GM21723 (cell line): ENCODE results near the gene TMEM51.

Source experiments
- ATAC-seq: cut with Tn5 transposase; IDR thresholded peaks from one replicate; pipeline ENCODE4 v1.9.1; 2021; ENCODE audit warnings: mild to moderate bottlenecking, moderate library complexity; ENCODE audit not compliant: unreplicated experiment

TMEM51 gene

GRCh38 chr1:15242766-15243165, 89.2 kb downstream of the TMEM51 start:
- no peak for ATAC-seq

DNA sequence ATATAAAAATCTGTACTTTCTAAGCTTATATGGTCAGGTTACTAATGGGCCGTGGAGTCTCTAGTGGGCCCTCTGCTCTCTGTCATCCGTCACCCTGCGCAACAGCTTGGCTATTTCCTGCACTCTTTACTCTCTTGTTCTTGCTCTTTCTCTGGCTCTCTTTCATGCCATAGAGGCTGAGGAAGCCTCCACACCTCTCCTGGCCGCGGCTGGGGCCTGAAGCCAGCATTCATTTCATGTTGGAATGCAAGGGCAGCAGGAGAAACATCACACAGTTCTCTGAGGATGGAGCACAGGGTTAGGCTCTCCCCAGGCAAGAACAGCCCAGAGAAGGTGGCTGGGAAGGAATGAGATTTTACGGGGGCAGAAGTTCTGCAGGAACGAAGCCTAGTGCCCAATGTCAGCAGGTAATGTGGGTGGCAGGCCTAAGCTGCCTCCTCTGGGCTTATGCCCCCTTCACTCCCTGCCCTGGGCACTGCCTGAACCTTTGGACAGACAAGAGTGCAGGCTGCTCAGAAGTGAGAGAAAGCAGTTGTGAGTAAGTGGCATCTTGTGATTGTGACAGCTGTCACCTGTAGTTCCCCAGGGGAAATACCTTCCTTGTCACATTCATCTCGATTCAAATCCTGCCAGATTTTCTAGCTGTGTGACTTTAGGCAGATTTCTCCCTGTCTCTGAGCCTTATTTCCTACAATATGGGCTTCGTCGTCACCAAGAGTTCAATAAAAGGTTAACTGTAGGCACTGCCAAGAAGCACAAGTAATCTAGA, 89.9 kb downstream of the TMEM51 start:
- no peak for ATAC-seq

DNA sequence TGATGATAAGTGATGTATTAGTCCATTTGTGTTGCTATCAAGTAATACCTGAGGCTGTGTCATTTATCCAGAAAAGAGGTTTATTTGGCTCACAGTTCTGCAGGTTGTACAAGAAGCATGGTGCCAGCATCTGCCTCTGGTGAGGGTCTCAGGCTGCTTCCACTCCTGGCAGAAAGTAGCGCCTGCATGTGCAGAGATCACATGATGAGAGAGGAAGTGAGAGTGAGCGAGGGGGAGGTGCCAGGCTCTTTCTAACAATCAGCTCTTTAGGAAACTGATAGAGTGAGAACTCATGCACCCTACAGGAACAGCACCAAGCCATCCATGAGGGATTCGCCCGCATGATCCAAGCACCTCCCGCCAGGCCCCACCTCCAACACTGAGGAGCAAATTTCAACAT, 91.3 kb downstream of the TMEM51 start:
- no peak for ATAC-seq

- no peak for ATAC-seq
Measured at GRCh38 chr1:15245593-15246360, 92.2 kb downstream of the TMEM51 start.

DNA sequence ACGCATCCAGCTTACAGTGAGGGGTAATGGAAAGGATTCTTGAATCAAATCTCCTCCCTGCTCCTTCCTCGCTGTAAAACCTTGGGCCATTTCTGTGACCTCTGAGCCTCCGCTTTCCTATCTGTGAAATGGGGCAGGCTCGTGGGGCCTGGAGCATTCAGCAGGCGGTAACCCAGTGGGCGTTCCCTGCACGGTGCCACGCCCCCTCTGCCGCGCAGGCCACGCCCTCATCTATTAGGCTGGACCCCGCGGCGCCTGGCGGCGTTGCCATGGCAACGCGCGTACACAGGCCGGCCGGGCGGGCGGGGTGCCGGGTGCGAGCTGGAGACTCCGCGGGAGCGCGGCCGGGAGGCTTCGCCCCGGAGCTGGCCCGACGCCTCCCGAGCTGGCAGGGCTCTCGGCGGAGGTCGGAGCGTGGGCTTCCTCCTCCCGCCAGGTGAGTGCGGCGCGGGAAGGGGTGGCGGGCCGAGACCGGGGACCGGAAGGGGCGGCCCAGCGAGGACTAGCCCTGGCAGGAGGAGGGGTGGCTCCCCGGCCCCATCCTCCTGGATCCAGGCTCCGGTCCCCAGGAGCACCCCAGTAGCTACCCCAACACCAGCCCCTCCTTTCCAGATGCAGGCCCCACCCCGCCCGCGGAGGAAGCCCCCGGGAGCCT, 93.5 kb downstream of the TMEM51 start, which contains the start of gene FHAD1:
Gene FHAD1, plus strand, starts transcription at position 264 of the 655 bp plus-strand sequence. CDS start 4,562 bp downstream, outside the sequence.
- no peak for ATAC-seq

- no peak for ATAC-seq
Measured at GRCh38 chr1:15248216-15248615, 94.7 kb downstream of the TMEM51 start.

- no peak for ATAC-seq
Measured at GRCh38 chr1:15249081-15249480, 95.5 kb downstream of the TMEM51 start.

DNA sequence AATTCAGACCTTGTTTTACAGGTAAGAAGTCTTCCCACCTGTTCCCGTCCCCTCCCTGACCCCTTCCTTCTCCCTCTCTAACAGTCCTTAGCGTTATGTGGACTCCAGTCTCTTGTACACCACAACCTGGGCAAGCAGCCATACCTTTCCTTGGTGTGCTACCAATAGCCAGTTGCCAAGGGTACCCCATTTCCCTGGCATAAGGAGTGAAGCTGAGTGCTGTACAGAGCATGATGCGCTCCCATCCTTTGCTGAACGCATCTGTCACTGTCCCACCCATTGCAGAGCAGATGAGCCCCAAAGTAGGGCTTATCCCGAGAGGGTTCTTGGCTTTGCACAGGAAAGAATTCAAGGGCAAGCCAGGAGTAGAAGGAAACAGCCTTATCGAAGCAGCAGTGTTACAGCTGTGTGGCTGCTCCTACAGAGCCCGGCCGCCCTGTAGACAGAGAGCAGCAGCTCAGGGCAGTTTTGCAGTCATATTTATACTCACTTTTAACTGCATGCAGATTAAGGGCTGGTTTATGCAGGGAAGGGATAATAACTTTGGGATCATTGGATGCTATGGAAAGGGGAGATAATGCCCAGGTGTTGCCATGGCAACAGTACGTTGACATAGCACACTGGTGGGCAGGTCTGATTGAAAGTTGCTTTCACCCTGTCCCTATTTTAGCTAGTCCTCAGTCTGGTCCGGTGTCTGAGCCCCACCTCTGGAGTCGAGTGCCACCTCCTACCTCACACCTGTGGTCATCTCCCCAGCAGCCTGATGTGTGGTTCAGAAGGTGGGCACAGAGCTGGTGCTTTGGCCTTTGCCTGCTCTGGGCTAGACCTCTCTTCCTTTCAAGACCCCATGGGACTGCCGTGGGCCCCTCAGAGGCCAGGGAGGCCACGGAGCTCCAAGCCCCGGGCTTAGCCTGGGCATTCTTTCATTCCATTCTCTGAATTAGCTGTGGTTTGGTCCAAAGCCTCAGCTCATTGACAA, 98.6 kb downstream of the TMEM51 start:
- ATAC-seq, result no peak

GRCh38 chr1:15254559-15254958, 101.0 kb downstream of the TMEM51 start:
- ATAC-seq, result no peak

DNA sequence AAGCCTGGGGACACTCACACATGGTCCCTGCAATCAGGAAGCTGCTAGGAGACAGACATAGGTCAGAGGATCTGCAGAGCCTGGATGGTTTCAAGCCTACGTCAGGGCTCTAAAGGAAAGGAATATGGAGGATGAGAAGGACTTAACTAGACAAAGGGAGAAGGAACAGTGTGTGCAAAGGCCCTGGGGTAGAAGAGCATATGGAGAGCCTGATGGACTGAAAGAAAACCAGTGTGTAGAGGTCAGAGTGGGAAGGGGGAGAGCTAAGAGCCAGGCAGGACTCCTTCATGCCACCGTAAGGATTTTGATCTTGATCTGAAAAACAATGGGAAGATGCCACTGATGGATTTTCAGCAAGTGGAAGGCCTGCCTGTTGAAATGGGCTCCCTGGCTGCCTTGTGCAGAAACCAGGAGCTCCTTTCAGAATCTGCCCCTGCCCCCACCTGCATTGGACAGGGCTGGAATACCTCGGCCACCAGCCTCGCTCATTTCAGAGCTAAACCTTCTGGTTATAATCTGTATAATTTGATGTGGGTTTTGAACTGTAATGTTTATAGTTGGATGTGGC, 102.1 kb downstream of the TMEM51 start:
- no peak for ATAC-seq

GRCh38 chr1:15256584-15256983, 103.0 kb downstream of the TMEM51 start:
- no peak for ATAC-seq

DNA sequence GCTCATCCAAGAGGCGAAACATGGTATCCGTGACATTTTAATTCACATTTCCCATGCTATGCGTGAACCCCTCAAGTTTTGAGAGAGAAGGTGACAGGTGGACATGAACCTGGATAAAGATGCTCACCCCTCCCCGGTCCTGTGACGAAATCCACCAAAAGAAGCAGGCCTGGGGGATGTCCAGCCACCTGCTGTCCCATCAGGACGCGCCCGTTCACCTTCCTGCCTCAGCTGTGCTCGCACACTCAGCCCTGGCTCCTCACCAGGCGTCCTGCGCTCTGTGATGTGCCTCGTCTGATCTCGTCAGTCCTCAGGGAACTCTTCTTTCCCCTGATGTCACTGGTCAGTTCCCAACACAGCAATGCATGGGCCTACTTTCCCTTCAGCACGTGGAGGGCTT, 103.8 kb downstream of the TMEM51 start:
- ATAC-seq, result no peak

DNA sequence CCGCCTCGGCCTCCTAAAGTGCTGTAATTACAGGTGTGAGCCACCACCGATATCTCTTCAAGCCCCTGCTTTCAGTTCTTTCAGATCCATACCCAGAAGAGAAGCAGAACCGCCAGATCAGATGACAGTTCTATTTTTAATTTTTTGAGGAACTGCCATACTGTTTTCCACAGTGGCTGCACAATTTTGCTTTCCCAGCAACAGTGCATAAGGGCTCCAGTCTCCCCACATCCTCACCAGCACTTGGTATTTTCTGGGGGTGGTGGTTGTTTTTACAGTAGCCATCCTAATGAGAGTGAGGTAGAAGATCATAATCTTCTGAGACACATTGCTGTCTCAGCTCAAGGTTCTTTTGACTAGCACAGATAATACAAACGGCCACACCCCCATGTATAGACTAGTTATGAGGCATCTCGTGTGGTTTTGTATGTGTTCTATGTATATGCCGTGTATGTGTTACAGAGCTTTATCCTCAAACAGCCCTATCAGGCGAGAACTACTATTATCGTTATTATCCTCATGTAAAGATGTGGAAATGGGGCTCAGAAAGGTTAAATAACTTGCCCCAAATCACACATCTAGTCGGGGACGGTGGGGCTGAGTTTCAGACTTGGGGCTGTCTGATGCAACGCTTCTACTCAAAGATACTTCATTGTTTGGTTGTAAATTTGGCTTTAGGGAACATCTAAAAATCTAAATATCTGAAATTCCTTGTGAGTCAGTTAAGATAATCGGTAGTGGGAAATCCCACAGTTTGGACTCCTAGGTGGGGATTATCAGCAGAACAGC, 105.5 kb downstream of the TMEM51 start:
- ATAC-seq, result no peak

- no peak for ATAC-seq
Measured at GRCh38 chr1:15259622-15260007, 106.1 kb downstream of the TMEM51 start.

DNA sequence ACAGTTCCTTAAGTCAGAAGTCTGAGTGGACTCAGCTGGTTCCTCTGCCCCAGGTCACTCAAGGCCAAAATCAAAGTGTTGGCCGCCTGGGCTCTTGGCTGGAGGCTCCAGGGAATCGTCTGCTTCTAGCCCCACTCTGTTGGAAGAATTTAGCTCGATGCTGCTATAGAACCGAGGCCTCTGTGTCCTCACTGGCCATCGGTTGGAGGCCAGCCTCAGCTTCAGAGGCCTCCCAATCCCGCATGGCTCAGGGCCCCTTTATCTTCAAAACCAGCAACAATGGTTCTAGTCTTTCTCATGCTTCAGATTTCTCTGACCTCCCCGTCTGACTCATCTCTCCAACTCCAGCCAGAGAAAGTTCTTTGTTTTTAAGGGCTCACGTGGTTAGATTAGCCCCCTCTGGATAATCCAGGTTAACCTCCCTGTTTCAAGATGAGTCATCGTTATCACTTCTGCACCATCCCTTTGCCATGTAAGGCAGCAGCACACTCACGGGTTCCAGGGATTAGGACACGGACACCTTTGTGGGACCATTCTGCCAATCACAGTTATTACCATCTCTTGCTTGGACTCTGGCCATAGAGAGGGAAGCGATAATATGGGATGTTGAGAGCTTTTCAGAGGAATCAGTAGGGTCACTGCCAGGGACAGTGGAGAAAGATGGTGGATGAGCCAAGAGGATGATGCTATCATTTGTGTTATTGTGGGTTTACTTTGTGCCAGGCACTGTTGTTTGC, 107.0 kb downstream of the TMEM51 start:
- ATAC-seq, result no peak

DNA sequence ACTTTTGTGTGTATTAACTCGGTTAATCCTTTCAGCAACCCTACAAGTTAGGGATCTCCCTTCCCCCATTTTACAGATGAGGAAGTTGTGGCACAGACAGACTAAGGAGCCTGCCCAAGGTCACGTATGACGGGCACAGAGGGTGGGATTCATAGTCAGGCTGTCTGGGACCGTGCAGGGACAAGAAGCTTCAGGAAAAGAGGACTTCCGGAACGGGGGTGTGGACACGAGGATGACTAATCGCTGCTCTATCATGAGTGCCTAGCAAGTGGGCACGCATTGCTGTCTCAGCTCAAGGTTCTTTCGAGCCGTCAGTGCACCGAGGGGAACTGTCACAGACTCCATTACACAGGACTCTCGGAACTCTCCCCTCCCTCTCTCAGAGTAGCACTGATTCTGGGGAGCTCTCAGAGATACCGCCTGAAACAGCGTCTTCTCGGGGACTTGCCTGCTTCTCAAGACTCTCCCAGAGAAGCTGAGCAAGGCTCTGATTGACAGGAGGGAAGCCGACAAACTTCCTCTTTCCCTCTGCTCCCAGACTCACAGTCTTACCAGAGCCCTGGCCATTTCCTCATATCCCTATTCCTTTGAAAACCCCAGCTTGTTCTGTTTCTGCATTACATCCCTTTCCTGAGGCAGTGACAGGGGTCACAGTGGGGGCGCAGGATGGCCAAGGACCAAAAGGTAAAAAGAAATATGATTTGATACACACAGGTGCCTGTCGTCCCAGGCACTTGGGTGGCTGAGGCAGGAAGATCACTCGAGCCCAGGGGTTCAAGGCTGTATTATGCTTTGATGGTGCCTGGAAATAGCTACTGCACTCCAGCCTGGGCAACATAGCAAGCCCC, 107.8 kb downstream of the TMEM51 start:
- no peak for ATAC-seq

GRCh38 chr1:15262003-15262377, 108.4 kb downstream of the TMEM51 start:
- no peak for ATAC-seq

DNA sequence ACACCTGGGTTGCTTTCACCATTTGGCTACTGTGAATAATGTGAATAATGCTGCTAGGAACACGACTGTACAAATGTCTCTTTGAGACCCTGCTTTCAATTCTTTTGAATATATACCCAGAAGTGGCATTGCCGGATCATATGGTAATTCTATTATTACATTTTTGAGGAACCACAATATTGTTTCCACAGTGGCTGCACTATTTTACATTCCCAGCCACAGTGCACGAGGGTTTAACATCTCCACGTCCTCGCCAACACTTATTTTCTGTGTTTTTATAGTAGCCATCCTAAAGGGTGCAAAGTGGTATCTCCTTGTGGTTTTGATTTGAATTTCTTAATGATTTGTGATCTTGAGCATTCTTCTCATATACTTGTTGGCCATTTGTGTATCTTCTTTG, 109.2 kb downstream of the TMEM51 start:
- no peak for ATAC-seq
